HG03139 (cell line): ENCODE data around the gene TBC1D16.

Source experiments
- ATAC-seq: cut with Tn5 transposase; IDR thresholded peaks from one replicate; pipeline ENCODE4 v1.9.1; 2021; ENCODE audit not compliant: unreplicated experiment

TBC1D16 gene

GRCh38 chr17:79919164-79919585 is 116.5 kb downstream of the TBC1D16 start:
- no peak for ATAC-seq

- ATAC-seq, result no peak
These were observed 117.0 kb downstream of the TBC1D16 start for GRCh38 chr17:79918581-79919163.

- no peak for ATAC-seq
These were observed 117.7 kb downstream of the TBC1D16 start for GRCh38 chr17:79917902-79918484.

- no peak for ATAC-seq
These were observed 118.4 kb downstream of the TBC1D16 start for GRCh38 chr17:79916991-79917901.

GRCh38 chr17:79916506-79916905 is 119.2 kb downstream of the TBC1D16 start:
- no peak for ATAC-seq

GRCh38 chr17:79915850-79916430 is 119.7 kb downstream of the TBC1D16 start:
- no peak for ATAC-seq

- no peak for ATAC-seq
These were observed 120.6 kb downstream of the TBC1D16 start for GRCh38 chr17:79914813-79915740.

GRCh38 chr17:79913896-79914812 is 121.5 kb downstream of the TBC1D16 start:
- no peak for ATAC-seq

GRCh38 chr17:79913451-79913850 is 122.2 kb downstream of the TBC1D16 start:
- ATAC-seq, result no peak

GRCh38 chr17:79912552-79913330 is 122.9 kb downstream of the TBC1D16 start:
- ATAC-seq, result no peak

- no peak for ATAC-seq
These were observed 124.0 kb downstream of the TBC1D16 start for GRCh38 chr17:79911430-79912399.

GRCh38 chr17:79910985-79911361 is 124.7 kb downstream of the TBC1D16 start:
- ATAC-seq, result no peak

- ATAC-seq, result no peak
These were observed 126.6 kb downstream of the TBC1D16 start for GRCh38 chr17:79909121-79909520.

GRCh38 chr17:79907850-79908249 is 127.8 kb downstream of the TBC1D16 start:
- no peak for ATAC-seq

- no peak for ATAC-seq
These were observed 128.4 kb downstream of the TBC1D16 start for GRCh38 chr17:79907217-79907715.

GRCh38 chr17:79905832-79906231 is 129.8 kb downstream of the TBC1D16 start:
- no peak for ATAC-seq

GRCh38 chr17:79904865-79905264 is 130.8 kb downstream of the TBC1D16 start:
- ATAC-seq, result no peak
